PC-3 (cell line): ENCODE data around the gene TUBGCP6. TPM values are rescaled to one million over a fixed set of nuclear protein-coding genes. Genes with fewer than 3 reads are reported as not detected.

Experiments used
- ATAC-seq: fragments of 200-7000 bp; cut with Tn5 transposase; 2 replicates; pipeline ENCODE4 v1.9.1; 2020; ENCODE audit warnings: mild to moderate bottlenecking, moderate library complexity
- BruUV-seq: library from RNA; stranded (reverse); fragments of 400-500 nt; replicated peaks from 2 replicates; lab custom pipeline; 2021; lab: Mats Ljungman, UMichigan
- CTCF ChIA-PET: fragments of 300-600 bp; sonication (Branson Sonifier 250); formaldehyde crosslinking; loops from one replicate; lab custom pipeline; 2022; ENCODE audit warnings: antibody characterized with exemption; lab: Charles Lee
- POLR2A ChIA-PET: fragments of 300-600 bp; sonication (Branson Sonifier 250); formaldehyde crosslinking; loops from one replicate; lab custom pipeline; 2022; ENCODE audit warnings: antibody characterized with exemption; ENCODE audit not compliant: unreplicated experiment; lab: Charles Lee
- DNase-seq: peaks from one replicate; pipeline ENCODE4 v3.0.0-alpha.2; 2015
- H2AFZ ChIP-seq: fragments of 300-600 bp; sonication (generic); 2 replicates; pipeline ENCODE4 v1.6.0; 2016; ENCODE audit warnings: antibody characterized with exemption, low read length
- H3F3A ChIP-seq: fragments of 300-600 bp; sonication (generic); one replicate; pipeline ENCODE4 v1.6.0; 2017; ENCODE audit warnings: antibody characterized with exemption, low read length, control low read depth, mild to moderate bottlenecking; ENCODE audit not compliant: unreplicated experiment
- H3K27ac ChIP-seq: fragments of 300-600 bp; sonication (generic); 2 replicates; pipeline ENCODE4 v1.5.1; 2016; ENCODE audit warnings: mild to moderate bottlenecking, low read length
- H3K27me3 ChIP-seq: fragments of 300-600 bp; sonication (generic); 2 replicates; pipeline ENCODE4 v1.6.1; 2016; ENCODE audit warnings: low read length, mixed read lengths
- H3K36me3 ChIP-seq: fragments of 300-600 bp; sonication (generic); 2 replicates; pipeline ENCODE4 v1.6.1; 2016; ENCODE audit warnings: low read depth, mixed run types, low read length, mixed read lengths
- H3K4me1 ChIP-seq: fragments of 300-600 bp; sonication (generic); 2 replicates; pipeline ENCODE4 v1.5.1; 2016; ENCODE audit warnings: low read length; ENCODE audit not compliant: insufficient read depth
- H3K4me2 ChIP-seq: fragments of 300-600 bp; sonication (generic); 2 replicates; pipeline ENCODE4 v1.6.0; 2016; ENCODE audit warnings: low read length
- H3K4me3 ChIP-seq: fragments of 300-600 bp; sonication (generic); 2 replicates; pipeline ENCODE4 v1.5.1; 2016; ENCODE audit warnings: mild to moderate bottlenecking, low read length, mixed read lengths
- H3K79me2 ChIP-seq: fragments of 300-600 bp; sonication (generic); 2 replicates; pipeline ENCODE4 v1.6.1; 2017; ENCODE audit warnings: low read length, mixed read lengths
- H3K9ac ChIP-seq: fragments of 300-600 bp; sonication (generic); 2 replicates; pipeline ENCODE4 v1.6.0; 2016; ENCODE audit warnings: mild to moderate bottlenecking, low read length
- H3K9me2 ChIP-seq: fragments of 300-600 bp; sonication (generic); replicated peaks from 2 replicates; pipeline ENCODE4 v1.6.1; 2016; ENCODE audit warnings: mixed run types, low read length, mixed read lengths
- H3K9me3 ChIP-seq: fragments of 300-600 bp; sonication (generic); 2 replicates; pipeline ENCODE4 v1.6.1; 2016; ENCODE audit warnings: low read length, mixed read lengths
- H4K20me1 ChIP-seq: fragments of 300-600 bp; sonication (generic); 2 replicates; pipeline ENCODE4 v1.6.1; 2016; ENCODE audit warnings: low read length, mixed read lengths
- EZH2 ChIP-seq: fragments of 300-600 bp; sonication (generic); IDR thresholded peaks from one replicate; pipeline ENCODE4 v1.6.1; 2017; ENCODE audit warnings: antibody characterized with exemption, mild to moderate bottlenecking, low read length; ENCODE audit not compliant: unreplicated experiment
- EZH2phosphoT487 ChIP-seq: fragments of 300-600 bp; sonication (generic); IDR thresholded peaks from 2 replicates; pipeline ENCODE4 v1.6.1; 2018; ENCODE audit warnings: mild to moderate bottlenecking, antibody characterized with exemption, low read length, borderline replicate concordance
- intact Hi-C: fragments of 100-400 bp; cut with micrococcal nuclease; formaldehyde crosslinking; loops from 2 replicates; pipeline ENCODE4 v1.9.0; 2023
- total RNA-seq: library from RNA; depleted of rRNA; stranded (reverse); fragments of >200 nt; gene quantifications from 2 replicates; pipeline ENCODE4 v1.2.3, GENCODE V29; 2014
- TF ChIP-seq, protein P1 (sequence below): fragments of 300-600 bp; sonication (generic); conservative IDR thresholded peaks from 2 replicates; pipeline ENCODE4 v1.5.1; 2017; ENCODE audit warnings: antibody characterized with exemption, low read depth, mild to moderate bottlenecking, low read length

Gene TUBGCP6
- total RNA-seq, 1 experiment from 2014 or later, result 32.1 TPM

DNA sequence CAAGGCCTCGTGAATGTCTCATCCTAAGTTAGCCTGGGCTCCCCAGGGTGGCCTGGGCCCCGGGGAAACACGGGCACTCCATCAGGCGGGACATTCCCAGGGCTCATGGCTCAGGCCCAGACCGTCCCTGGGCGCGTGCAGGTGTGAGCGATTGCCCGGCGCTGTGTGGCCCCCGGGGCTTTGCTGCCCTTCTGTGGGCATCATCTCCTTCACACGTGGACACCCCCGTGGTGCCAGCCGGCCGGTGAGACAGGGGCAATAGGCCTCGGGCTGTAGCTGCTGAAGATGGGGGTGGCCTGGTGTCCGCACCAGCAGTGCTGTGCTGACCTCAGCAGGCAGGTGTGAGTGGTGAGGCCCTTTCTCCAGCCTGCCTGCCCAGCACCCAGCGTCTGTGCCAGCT is 48.6 kb downstream of the TUBGCP6 start:
- no peak for ATAC-seq
- BruUV-seq, result no TSS peak
- Histone ChIP-seq H4K20me1 (0 out of 2 replicates have a peak, but pooled peaks cover 4% of the 10 kb centered on the region), H3K27me3 (no peaks in the 10 kb centered on the region), H3F3A (no peaks in the 10 kb centered on the region), H3K9me2 (no peaks in the 10 kb centered on the region), H3K4me2 (no peak overlapping the region), H2AFZ (no peak overlapping the region), H3K27ac (no peak overlapping the region), H3K9ac (no peak overlapping the region), H3K4me1 (peaks cover 12% of the 10 kb centered on the region), H3K9me3 (no peaks in the 10 kb centered on the region), H3K79me2 (peaks cover 22% of the 10 kb centered on the region), H3K36me3 (no peaks in the 10 kb centered on the region; the same call in 1 of the 2 replicates), H3K4me3 (no peak overlapping the region)
- CTCF ChIA-PET, result no interaction called here
- intact Hi-C loops, result no loop called here
- POLR2A ChIA-PET, result no interaction called here
- DNase-seq, result no peak
- TF ChIP-seq EZH2phosphoT487 (no peak), EZH2 (no peak)
- TF ChIP-seq, protein P1, sequence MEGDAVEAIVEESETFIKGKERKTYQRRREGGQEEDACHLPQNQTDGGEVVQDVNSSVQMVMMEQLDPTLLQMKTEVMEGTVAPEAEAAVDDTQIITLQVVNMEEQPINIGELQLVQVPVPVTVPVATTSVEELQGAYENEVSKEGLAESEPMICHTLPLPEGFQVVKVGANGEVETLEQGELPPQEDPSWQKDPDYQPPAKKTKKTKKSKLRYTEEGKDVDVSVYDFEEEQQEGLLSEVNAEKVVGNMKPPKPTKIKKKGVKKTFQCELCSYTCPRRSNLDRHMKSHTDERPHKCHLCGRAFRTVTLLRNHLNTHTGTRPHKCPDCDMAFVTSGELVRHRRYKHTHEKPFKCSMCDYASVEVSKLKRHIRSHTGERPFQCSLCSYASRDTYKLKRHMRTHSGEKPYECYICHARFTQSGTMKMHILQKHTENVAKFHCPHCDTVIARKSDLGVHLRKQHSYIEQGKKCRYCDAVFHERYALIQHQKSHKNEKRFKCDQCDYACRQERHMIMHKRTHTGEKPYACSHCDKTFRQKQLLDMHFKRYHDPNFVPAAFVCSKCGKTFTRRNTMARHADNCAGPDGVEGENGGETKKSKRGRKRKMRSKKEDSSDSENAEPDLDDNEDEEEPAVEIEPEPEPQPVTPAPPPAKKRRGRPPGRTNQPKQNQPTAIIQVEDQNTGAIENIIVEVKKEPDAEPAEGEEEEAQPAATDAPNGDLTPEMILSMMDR, result no peak

DNA sequence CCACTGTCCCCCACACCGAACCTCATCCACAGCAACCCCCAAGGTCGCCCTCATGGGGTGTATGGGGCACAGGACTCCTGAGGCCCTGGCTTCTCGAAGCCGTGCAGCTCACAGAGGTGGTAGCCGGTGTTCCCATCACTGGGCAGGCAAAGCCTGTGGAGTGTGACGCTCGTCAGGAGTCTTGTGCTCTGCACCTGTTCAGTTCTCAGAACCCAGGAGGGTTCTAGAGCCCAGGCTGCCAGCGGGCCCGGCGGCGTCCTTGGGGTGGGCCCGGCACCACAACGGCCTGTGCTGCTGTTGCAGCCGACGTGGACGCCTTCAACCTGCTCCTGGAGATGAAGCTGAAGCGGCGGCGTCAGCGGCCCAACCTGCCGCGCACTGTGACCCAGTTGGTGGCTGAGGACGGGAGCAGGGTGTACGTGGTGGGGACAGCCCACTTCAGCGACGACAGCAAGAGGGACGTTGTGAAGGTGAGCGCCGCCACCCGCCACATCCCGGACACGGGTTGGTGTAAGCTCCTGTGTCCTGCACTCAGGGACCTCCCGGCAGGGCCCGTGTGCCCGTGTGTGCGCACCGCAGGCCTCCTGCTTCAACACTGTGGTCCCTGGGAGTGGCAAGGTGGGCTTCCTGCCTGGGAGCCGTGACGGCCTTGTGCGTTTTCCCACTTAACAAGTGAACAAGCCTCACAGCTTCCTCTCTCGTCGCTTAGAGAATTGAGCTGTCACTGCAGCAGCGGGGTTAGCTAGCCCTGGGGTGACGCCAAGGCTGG is 50.6 kb downstream of the TUBGCP6 start:
- Histone ChIP-seq H3K9me3 (no peaks in the 10 kb centered on the region), H3K9ac (no peak overlapping the region), H4K20me1 (0 out of 2 replicates have a peak, but pooled peaks cover 4% of the 10 kb centered on the region), H3K27me3 (no peaks in the 10 kb centered on the region), H3K4me2 (no peak overlapping the region), H3K9me2 (no peaks in the 10 kb centered on the region), H3F3A (no peaks in the 10 kb centered on the region), H3K4me1 (peaks cover 33% of the 10 kb centered on the region), H3K27ac (no peak overlapping the region), H3K79me2 (peaks cover 39% of the 10 kb centered on the region), H3K4me3 (no peak overlapping the region), H3K36me3 (no peaks in the 10 kb centered on the region; the same call in 1 of the 2 replicates), H2AFZ (no peak overlapping the region)
- ChIA-PET POLR2A (no interaction called here), CTCF (no interaction called here)
- intact Hi-C loops, result no loop called here
- no TSS peak for BruUV-seq
- ATAC-seq (no peak), DNase-seq (no peak)
- TF ChIP-seq EZH2, result no peak
- TF ChIP-seq, protein P1, result no peak
- TF ChIP-seq EZH2phosphoT487, result no peak

DNA sequence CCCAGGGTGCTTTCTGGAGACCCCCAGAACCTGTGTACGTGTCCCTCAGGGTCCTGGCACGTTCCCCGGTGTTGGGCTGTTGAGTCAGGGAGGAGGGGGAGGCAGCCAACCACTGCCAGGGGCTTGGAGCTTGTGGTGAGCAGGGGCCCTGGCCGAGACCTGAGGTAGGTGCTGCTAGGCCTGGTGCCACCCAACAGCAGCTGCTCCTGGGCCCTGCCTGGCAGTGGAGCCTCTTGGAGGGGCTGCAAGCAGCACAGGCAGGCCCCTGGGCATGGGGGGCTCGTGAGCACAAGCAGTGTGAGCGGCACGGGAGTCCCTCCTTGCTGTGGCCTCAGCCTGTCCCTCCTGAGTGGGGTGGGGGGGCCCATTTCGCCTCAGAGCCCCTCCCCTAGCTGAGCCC is 51.2 kb downstream of the TUBGCP6 start:
- Histone ChIP-seq H3K4me3 (no peak overlapping the region), H3K27me3 (no peaks in the 10 kb centered on the region), H3K36me3 (no peaks in the 10 kb centered on the region; the same call in 1 of the 2 replicates), H3K4me1 (peaks cover 37% of the 10 kb centered on the region), H2AFZ (no peak overlapping the region), H3K9me2 (no peaks in the 10 kb centered on the region), H4K20me1 (0 out of 2 replicates have a peak, but pooled peaks cover 4% of the 10 kb centered on the region), H3K9ac (no peak overlapping the region), H3K79me2 (peaks cover 45% of the 10 kb centered on the region), H3K4me2 (no peak overlapping the region), H3K9me3 (no peaks in the 10 kb centered on the region), H3K27ac (no peak overlapping the region), H3F3A (no peaks in the 10 kb centered on the region)
- BruUV-seq, result no TSS peak
- intact Hi-C loops, result no loop called here
- no peak for TF ChIP-seq EZH2phosphoT487
- no peak for TF ChIP-seq EZH2
- TF ChIP-seq, protein P1, result no peak
- POLR2A ChIA-PET, result no interaction called here
- CTCF ChIA-PET, result no interaction called here
- ATAC-seq, result no peak
- no peak for DNase-seq
